CD4-positive, alpha-beta memory T cell (primary cell): ENCODE results near the gene ARL1. TPM values are rescaled to one million over a fixed set of nuclear protein-coding genes. Genes with fewer than 3 reads are reported as not detected.
"Not testable (repeated sequence)": the region's sequence is repeated elsewhere in the genome, so short reads cannot be mapped to it uniquely, and the experiment has no call there.

ENCODE experiments used
- CTCF ChIA-PET: fragments of 350-600 bp; sonication (Branson Sonifier 250); formaldehyde crosslinking; loops from one replicate; lab custom pipeline; 2021; ENCODE audit warnings: inconsistent platforms; ENCODE audit not compliant: partially characterized antibody; lab: Charles Lee
- POLR2A ChIA-PET: fragments of 350-600 bp; sonication (Branson Sonifier 250); formaldehyde crosslinking; loops from one replicate; lab custom pipeline; 2021; ENCODE audit not compliant: partially characterized antibody; lab: Charles Lee
- DNase-seq, 5 donors: peaks; one replicate each; pipeline versions ENCODE4 v3.0.0 to v3.0.0-alpha.2; 2020 to 2022; ENCODE audit warnings: mixed read lengths in 1 of 5
- H3K27ac ChIP-seq: one replicate; pipeline ENCODE4 v1.7.0; 2013; ENCODE audit warnings: low read depth, low read length
- H3K27me3 ChIP-seq: 2 replicates; pipeline ENCODE4 v1.7.0; 2013; ENCODE audit warnings: mild to moderate bottlenecking, low read length, moderate library complexity; ENCODE audit not compliant: insufficient read depth
- H3K36me3 ChIP-seq: 2 replicates; pipeline ENCODE4 v1.7.0; 2013; ENCODE audit warnings: mild to moderate bottlenecking, low read length, moderate library complexity; ENCODE audit not compliant: insufficient read depth
- H3K4me1 ChIP-seq: 2 replicates; pipeline ENCODE4 v1.7.0; 2013; ENCODE audit warnings: mild to moderate bottlenecking, low read length, moderate library complexity; ENCODE audit not compliant: insufficient read depth
- H3K4me3 ChIP-seq, 2 donors: one replicate each; pipeline ENCODE4 v1.7.0; 2013; ENCODE audit warnings: low read length in 2 of 2, mild to moderate bottlenecking in 1 of 2
- H3K9me3 ChIP-seq, 2 donors: one replicate each; pipeline ENCODE4 v1.7.0; 2013; ENCODE audit warnings: low read length in 2 of 2, control low read depth in 1 of 2; ENCODE audit not compliant: control insufficient read depth in 1 of 2
- H3K27ac Mint-ChIP-seq, 7 donors: one replicate each; pipeline ENCODE4 v1.8.0; 2020 to 2021; ENCODE audit warnings: mixed read lengths in 7 of 7, mild to moderate bottlenecking in 6 of 7, inconsistent platforms in 3 of 7, moderate library complexity in 3 of 7
- H3K27me3 Mint-ChIP-seq, 2 donors: one replicate each; pipeline ENCODE4 v1.8.0; 2020 to 2021; ENCODE audit warnings: mixed read lengths in 2 of 2
- H3K36me3 Mint-ChIP-seq, 2 donors: one replicate each; pipeline ENCODE4 v1.8.0; 2020 to 2021; ENCODE audit warnings: mixed read lengths in 2 of 2, inconsistent platforms in 1 of 2, mild to moderate bottlenecking in 1 of 2
- H3K4me1 Mint-ChIP-seq, 4 donors: one replicate each; pipeline ENCODE4 v1.8.0; 2020 to 2021; ENCODE audit warnings: mixed read lengths in 4 of 4, mild to moderate bottlenecking in 1 of 4
- H3K4me3 Mint-ChIP-seq, 8 donors: one replicate each; pipeline ENCODE4 v1.8.0; 2020 to 2021; ENCODE audit warnings: mixed read lengths in 8 of 8, mild to moderate bottlenecking in 7 of 8, moderate library complexity in 6 of 8, inconsistent platforms in 3 of 8
- H3K9me3 Mint-ChIP-seq, 8 donors: one replicate each; pipeline ENCODE4 v1.8.0; 2020 to 2021; ENCODE audit warnings: mixed read lengths in 8 of 8, mild to moderate bottlenecking in 5 of 8, inconsistent platforms in 3 of 8, moderate library complexity in 1 of 8
- intact Hi-C: fragments of 100-400 bp; cut with micrococcal nuclease; formaldehyde crosslinking; loops from one replicate; pipeline ENCODE4 v1.15.1; 2023
- polyA plus RNA-seq, 2 donors: library from polyadenylated mRNA; unstranded; fragments of 300-500 nt; fragmentation: Illumina TruSeq; gene quantifications; one replicate each; pipeline ENCODE4 v1.2.3, GENCODE V29; 2021
- total RNA-seq, 2 experiments: library from RNA; stranded (reverse); gene quantifications; one replicate each; pipeline ENCODE4 v1.2.3, GENCODE V29; 2021

Gene ARL1
- total and polyA plus RNA-seq, 4 experiments from 2014 or later: 34.8 to 41.5 (median 39.5) TPM

- CTCF ChIA-PET, H3K27ac ChIP-seq, intact Hi-C loops, H3K4me3 ChIP-seq, H3K4me1 Mint-ChIP-seq, H3K4me3 Mint-ChIP-seq, H3K27ac Mint-ChIP-seq, H3K9me3 ChIP-seq, DNase-seq, H3K27me3 Mint-ChIP-seq, H3K36me3 Mint-ChIP-seq, H3K36me3 ChIP-seq, POLR2A ChIA-PET, H3K9me3 Mint-ChIP-seq, H3K4me1 ChIP-seq, H3K27me3 ChIP-seq: not testable (repeated sequence)
These were observed 14.5 kb upstream of the ARL1 start for GRCh38 chr12:101422066-101422465.

- no peak overlapping the region for H3K27ac ChIP-seq
- H3K4me1 Mint-ChIP-seq: no peaks in the 10 kb centered on the region
- H3K4me3 ChIP-seq: no peak overlapping the region
- ChIA-PET POLR2A (no interaction called here), CTCF (interaction anchor here (0.7 to 1.2 kb wide), 10 partner anchors 13 to 425 kb away, joined by 3 to 10 read pairs (median 4); no protein-coding TSS in a partner anchor)
- H3K27ac Mint-ChIP-seq: no peak overlapping the region
- no peaks in the 10 kb centered on the region for H3K36me3 ChIP-seq
- H3K36me3 Mint-ChIP-seq: no peaks in the 10 kb centered on the region
- intact Hi-C loops: loop anchor here (2.0 kb wide), 1 partner anchor 416 kb away; the partner anchor contains the start of gene GNPTAB
- no peaks in the 10 kb centered on the region for H3K27me3 ChIP-seq
- no peaks in the 10 kb centered on the region for H3K4me1 ChIP-seq
- peaks cover 0 to 2% (median 0%) of the 10 kb centered on the region in 8 donors for H3K9me3 Mint-ChIP-seq
- DNase-seq: no peak
- no peaks in the 10 kb centered on the region for H3K9me3 ChIP-seq
- peaks cover 0 to 1% of the 10 kb centered on the region in 2 donors for H3K27me3 Mint-ChIP-seq
- no peak overlapping the region for H3K4me3 Mint-ChIP-seq
These were observed 7.7 kb upstream of the ARL1 start for GRCh38 chr12:101415228-101415627.

- Histone ChIP-seq H3K4me1 (no peaks in the 10 kb centered on the region), H3K27me3 (no peaks in the 10 kb centered on the region), H3K9me3 (no peaks in the 10 kb centered on the region), H3K36me3 (no peaks in the 10 kb centered on the region), H3K27ac (no peak overlapping the region), H3K4me3 (no peak overlapping the region)
- Mint-ChIP-seq H3K27ac (no peak overlapping the region), H3K36me3 (no peaks in the 10 kb centered on the region), H3K4me3 (no peak overlapping the region), H3K27me3 (peaks cover 0 to 1% of the 10 kb centered on the region in 2 donors), H3K4me1 (no peaks in the 10 kb centered on the region), H3K9me3 (peaks cover 0 to 2% (median 0%) of the 10 kb centered on the region in 8 donors)
- ChIA-PET CTCF (interaction anchor here (0.7 to 1.2 kb wide), 10 partner anchors 12 to 426 kb away, joined by 3 to 10 read pairs (median 4); no protein-coding TSS in a partner anchor), POLR2A (no interaction called here)
- intact Hi-C loops: loop anchor here (1.0 to 2.0 kb wide), 3 partner anchors 345 to 425 kb away; partner anchors contain the start of gene GNPTAB
- peak; percentile 3 to 32 (median 21) for DNase-seq
These were observed 7.1 kb upstream of the ARL1 start for GRCh38 chr12:101414533-101415119.

- H3K4me3 ChIP-seq, intact Hi-C loops, POLR2A ChIA-PET, H3K9me3 ChIP-seq, H3K36me3 ChIP-seq, H3K27me3 ChIP-seq, H3K27ac ChIP-seq, CTCF ChIA-PET, H3K9me3 Mint-ChIP-seq, DNase-seq, H3K27ac Mint-ChIP-seq, H3K27me3 Mint-ChIP-seq: not testable (repeated sequence)
- Mint-ChIP-seq H3K4me1 (peaks cover 11 to 33% (median 18%) of the 10 kb centered on the region in 4 donors), H3K36me3 (peaks cover 0 to 13% of the 10 kb centered on the region in 2 donors), H3K4me3 (peak overlapping the region in 1 of 8 donors; percentile 25)
- peaks cover 25% of the 10 kb centered on the region for H3K4me1 ChIP-seq
These were observed 2.6 kb upstream of the ARL1 start for GRCh38 chr12:101410169-101410568.

- no peaks in the 10 kb centered on the region for H3K9me3 Mint-ChIP-seq
- intact Hi-C loops: no loop called here
- H3K4me3 Mint-ChIP-seq: peak overlapping the region; percentile 90 to 99 (median 96)
- no peaks in the 10 kb centered on the region for H3K9me3 ChIP-seq
- H3K4me1 ChIP-seq: peaks cover 25% of the 10 kb centered on the region
- H3K36me3 Mint-ChIP-seq: peaks cover 0 to 17% of the 10 kb centered on the region in 2 donors
- peaks cover 16 to 40% (median 23%) of the 10 kb centered on the region in 4 donors for H3K4me1 Mint-ChIP-seq
- H3K27me3 ChIP-seq: no peaks in the 10 kb centered on the region
- ChIA-PET POLR2A (interaction anchor here (0.9 to 2.2 kb wide), 8 partner anchors 11 to 1140 kb away, joined by 3 to 15 read pairs (median 5); partner anchors contain the start of genes DEPDC4, GNPTAB, SCYL2 and UTP20), CTCF (interaction anchor here (1.3 to 2.8 kb wide), 2 partner anchors 352 to 432 kb away, joined by 8 to 12 read pairs; no protein-coding TSS in a partner anchor)
- H3K27me3 Mint-ChIP-seq: no peaks in the 10 kb centered on the region
- DNase-seq: peak in 2 of 5 donors; percentile 1 to 6
- H3K27ac ChIP-seq: peak overlapping the region; percentile 71
- H3K4me3 ChIP-seq: peak overlapping the region; percentile 94 to 97
- H3K36me3 ChIP-seq: peaks cover 6% of the 10 kb centered on the region
- peak overlapping the region; percentile 93 to 97 (median 96) for H3K27ac Mint-ChIP-seq
These were observed 530 bp downstream of the ARL1 start for GRCh38 chr12:101407049-101407435.

GRCh38 chr12:101391181-101391580, 16.4 kb downstream of the ARL1 start:
- H3K4me3 Mint-ChIP-seq, intact Hi-C loops, H3K27me3 ChIP-seq, DNase-seq, H3K9me3 Mint-ChIP-seq, H3K9me3 ChIP-seq, H3K4me1 ChIP-seq, CTCF ChIA-PET, H3K27me3 Mint-ChIP-seq, H3K4me3 ChIP-seq, H3K4me1 Mint-ChIP-seq, H3K27ac ChIP-seq, H3K27ac Mint-ChIP-seq, POLR2A ChIA-PET: not testable (repeated sequence)
- peaks cover 26% of the 10 kb centered on the region for H3K36me3 ChIP-seq
- peaks cover 56 to 60% of the 10 kb centered on the region in 2 donors for H3K36me3 Mint-ChIP-seq

GRCh38 chr12:101379149-101379548, 28.4 kb downstream of the ARL1 start:
- CTCF ChIA-PET: no interaction called here
- Histone ChIP-seq H3K36me3 (peaks cover 7% of the 10 kb centered on the region), H3K27me3 (no peaks in the 10 kb centered on the region), H3K9me3 (no peaks in the 10 kb centered on the region), H3K27ac (no peak overlapping the region), H3K4me3 (no peak overlapping the region), H3K4me1 (no peaks in the 10 kb centered on the region)
- Mint-ChIP-seq H3K4me3 (no peak overlapping the region), H3K9me3 (no peaks in the 10 kb centered on the region), H3K27me3 (no peaks in the 10 kb centered on the region), H3K27ac (peak overlapping the region in 1 of 7 donors; percentile 10), H3K4me1 (no peaks in the 10 kb centered on the region), H3K36me3 (peaks cover 53 to 80% of the 10 kb centered on the region in 2 donors)
- POLR2A ChIA-PET: no interaction called here
- intact Hi-C loops: no loop called here
- DNase-seq: no peak
